Hematopoietic multipotent progenitor cell (in vitro differentiated cells): Measurements from ENCODE around the gene SLC39A6. TPM values are rescaled to one million over a fixed set of nuclear protein-coding genes. Genes with fewer than 3 reads are reported as not detected.

Experiments used
- DNase-seq, 3 donors: peaks; one replicate each; pipeline ENCODE4 v3.0.0-alpha.2; 2011 to 2015; ENCODE audit warnings: low read depth in 2 of 3, low spot score in 2 of 3
- total RNA-seq: library from RNA; depleted of rRNA; stranded (reverse); fragments of >200 nt; gene quantifications from one replicate; pipeline ENCODE4 v1.2.3, GENCODE V29; 2012

Gene SLC39A6
- total RNA-seq: 26.7 TPM

- DNase-seq: peak; percentile 95 to 97 (median 97)
Observed at GRCh38 chr18:36129300-36130038, at the start of gene SLC39A6, which contains the start of gene ELP2. Gene SLC39A6 (minus strand): TSS chr18:36129340. CDS start chr18:36127007, 2,333 bp downstream. Gene ELP2 (plus strand): TSS chr18:36129899. CDS start chr18:36129934, 35 bp downstream.

GRCh38 chr18:36177913-36178312 is 48.8 kb upstream of the SLC39A6 start:
- no peak for DNase-seq

GRCh38 chr18:36176711-36177110 is 47.6 kb upstream of the SLC39A6 start:
- DNase-seq: no peak

- DNase-seq: no peak
Observed at GRCh38 chr18:36176177-36176584, 47.0 kb upstream of the SLC39A6 start.

DNA sequence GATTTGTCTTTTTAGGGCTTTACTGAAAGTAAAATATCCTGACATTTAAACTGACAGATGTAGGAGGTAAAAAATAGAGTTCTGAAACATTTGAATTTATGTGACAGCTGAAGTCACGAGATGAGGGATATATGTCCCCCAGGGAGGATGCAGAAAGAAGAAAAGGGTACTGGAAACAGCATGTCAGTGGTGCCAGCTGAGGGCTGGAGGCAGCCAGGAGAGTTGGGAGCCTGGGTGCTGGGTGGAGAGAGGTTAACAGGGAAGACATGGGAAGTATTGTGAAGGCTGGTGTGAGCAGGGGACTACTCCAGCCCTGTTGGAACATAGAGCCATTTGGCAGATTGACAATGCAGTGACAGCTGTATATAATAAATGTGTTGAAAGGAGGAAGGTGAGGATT is 46.3 kb upstream of the SLC39A6 start:
- no peak for DNase-seq

DNA sequence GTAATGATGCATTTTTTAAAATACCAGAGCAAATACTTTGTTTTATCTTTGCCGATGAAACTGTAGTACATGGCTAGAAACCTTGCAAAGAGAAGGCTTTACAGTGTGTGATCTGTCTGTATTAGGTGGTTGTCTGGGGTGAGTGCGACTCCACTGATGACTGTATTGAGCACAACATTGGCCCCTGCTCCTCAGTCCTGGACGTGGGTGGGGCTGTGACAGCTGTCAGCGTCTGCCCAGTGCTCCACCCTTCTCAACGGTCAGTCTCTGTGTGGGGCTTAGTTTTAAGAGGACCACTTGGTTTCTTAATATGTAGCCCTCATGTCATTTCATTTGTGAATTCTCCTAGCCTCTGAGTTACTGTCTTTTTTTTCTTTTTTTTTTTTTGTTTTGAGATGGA is 40.8 kb upstream of the SLC39A6 start:
- DNase-seq: no peak

DNA sequence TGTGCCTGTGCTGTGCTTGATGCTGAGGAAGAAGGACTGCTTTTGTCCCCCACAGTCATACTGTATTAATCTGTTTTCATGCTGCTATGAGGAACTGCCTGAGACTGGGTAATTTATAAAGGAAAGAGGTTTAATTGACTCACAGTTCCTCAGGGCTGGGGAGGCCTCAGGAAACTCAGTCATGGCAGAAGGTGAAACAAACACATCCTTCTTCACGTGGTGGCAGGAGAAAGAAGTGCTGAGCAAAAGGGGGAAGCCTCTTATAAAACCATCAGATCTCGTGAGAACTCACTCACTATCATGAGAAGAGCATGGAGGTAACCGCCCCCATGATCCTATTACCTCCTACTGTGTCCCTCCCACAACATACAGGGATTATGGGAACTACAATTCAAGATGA is 39.2 kb upstream of the SLC39A6 start:
- DNase-seq: peak in 1 of 3 donors; percentile 36

DNA sequence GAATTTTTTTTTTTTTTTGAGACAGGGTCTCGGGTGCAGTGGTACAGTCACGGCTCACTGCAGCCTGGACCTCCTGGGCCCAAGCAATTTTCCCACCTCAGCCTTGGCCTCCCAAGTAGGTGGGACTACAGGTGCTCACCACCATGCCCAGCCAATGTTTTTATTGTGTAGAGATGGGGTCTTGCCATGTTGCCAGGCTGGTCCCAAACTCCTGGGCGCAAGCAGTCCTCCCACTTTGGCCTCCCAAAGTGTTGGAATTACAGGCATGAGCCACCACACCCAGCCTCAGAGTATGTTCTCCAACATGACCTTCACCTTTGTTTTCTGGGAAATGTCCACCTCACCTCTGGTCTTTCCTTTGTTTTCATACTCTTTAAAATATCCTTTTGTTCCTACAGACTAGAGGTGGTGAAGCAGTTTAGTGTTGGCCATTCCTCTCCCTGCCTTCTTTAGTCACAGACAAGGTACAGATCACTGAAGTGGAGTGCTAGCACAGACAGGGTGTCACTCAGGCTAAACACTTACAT is 38.6 kb upstream of the SLC39A6 start:
- no peak for DNase-seq

DNA sequence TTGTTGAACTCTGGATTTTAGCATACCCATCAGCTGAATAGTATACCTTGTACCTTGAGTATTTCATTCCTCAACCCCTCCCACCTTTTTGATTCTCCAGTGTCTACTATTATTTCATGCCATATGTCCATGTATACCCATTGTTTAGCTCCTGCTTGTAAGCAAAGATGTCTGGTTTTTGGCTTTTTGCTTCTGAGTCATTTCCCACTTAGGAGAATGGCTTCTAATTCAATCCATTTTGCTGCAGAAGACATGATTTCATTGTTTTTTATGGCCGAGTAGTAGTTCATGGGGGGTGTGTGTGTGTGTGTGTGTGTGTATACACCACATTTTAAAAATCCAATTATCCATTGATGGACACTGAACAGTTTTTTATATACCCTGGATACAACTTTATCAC is 33.8 kb upstream of the SLC39A6 start:
- no peak for DNase-seq

DNA sequence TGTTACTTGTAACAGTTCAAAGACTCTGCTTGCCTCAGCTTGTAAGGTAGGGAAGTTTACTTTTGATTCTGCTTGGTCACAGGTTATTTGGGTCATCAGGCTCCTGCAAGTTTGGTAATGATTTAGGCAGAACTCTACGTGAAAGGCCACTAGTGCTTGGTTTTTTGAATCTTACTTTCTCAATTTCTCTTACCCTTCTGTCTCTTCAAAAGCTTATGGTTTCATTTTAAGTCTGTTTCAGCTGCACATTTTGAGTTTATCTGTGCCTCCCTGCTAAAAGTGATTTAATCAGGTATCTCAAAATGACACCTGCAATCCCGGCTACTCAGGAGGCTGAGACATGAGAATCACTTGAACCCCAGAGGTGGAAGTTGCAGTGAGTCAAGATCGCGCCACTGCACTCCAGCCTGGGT is 31.8 kb upstream of the SLC39A6 start:
- DNase-seq: no peak

GRCh38 chr18:36158266-36158867 is 29.2 kb upstream of the SLC39A6 start:
- DNase-seq: no peak

GRCh38 chr18:36157441-36157840 is 28.3 kb upstream of the SLC39A6 start:
- DNase-seq: no peak

DNA sequence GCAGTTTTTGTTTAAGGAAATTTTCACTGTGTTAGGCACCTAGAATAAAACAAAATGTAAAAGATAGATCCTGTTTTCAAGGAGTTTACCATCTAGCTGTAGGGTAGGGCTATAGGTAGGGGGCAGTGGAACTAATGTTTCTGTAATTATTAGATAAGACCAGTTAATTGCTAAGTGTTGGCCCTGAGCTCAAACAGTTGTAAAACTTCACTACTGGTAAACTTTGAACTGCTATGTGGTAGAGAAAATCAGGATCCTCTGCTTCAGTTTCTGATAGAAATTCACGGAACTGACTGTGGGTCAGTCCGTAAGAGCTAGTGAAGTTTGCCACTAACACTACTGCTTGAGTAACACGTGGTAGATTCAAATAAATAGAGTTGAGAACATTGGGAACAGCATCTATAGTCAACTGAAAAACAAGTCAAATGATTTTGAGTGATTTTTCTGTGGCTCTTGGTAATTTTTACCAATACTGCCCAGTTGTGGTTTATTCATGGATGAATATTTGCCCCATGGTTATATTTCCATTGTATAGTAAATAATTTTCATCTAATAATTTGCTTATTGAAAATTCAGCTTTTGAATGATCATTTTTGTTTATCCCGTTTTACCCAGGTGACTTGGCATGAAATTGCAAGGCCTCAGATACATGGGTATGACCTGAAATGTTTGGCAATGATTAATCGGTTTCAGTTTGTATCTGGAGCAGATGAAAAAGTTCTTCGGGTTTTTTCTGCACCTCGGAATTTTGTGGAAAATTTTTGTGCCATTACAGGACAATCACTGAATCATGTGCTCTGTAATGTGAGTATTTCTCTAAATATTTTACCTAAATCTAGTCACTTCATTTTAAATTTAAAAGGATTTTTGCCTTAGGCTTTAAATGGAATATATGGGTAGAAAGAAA is 27.0 kb upstream of the SLC39A6 start:
- no peak for DNase-seq

DNA sequence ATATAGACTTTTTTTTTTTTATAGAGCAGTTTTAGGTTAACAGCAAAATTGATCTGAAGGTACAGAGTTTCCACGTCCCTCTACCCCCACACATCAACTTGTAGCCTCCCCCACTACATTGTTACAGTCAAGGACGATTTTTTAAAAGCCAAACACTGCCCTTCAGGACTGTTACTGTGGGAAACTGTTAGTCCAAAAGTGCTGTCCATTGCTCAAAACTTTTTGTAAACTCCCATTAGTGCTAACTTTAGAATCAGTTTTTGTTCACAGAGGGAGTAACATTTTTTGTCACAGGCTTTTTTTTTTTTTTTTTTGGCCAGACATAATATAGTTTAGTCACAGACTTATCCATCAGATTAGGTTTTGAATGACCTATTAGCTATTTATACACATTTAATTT is 24.6 kb upstream of the SLC39A6 start:
- no peak for DNase-seq

DNA sequence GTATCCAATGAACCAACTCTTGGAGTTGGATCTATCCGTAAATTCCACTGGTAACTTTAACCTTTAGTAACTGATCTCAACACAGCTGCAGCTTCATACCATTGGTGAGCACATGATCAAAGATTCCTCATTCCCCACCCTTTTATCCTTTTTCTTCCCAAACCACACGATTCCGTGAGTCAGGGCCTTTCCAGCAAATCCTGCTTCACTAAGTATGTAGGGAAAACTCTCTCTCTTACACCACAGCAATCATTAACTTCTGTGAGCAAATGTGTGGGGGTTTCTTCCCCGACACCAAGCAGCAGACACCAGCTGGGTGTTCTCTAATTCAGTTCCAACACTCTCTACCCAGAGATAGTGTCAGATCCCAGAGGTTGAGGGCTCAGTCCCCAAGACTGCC is 24.1 kb upstream of the SLC39A6 start:
- no peak for DNase-seq

DNA sequence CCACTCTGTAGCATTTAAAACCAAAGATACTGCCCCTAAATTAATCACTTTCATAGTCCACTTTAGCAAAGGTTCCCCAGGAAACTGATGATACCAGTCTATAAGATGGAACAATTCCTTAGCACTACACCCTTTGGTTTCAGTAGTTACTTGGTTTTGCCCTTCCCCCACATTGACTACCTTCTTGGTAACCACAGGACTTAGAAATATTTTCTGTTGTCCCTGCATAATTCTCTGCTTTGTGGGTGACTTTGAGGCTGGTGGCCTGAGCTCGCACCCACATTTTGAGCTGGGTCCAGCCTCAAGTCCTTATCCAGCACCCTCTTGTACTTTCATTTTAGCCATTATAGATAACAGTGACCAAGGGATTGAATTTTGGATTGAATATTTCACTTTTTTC is 23.6 kb upstream of the SLC39A6 start:
- no peak for DNase-seq

- DNase-seq: no peak
Observed at GRCh38 chr18:36149514-36150289, 20.6 kb upstream of the SLC39A6 start.

- no peak for DNase-seq
Observed at GRCh38 chr18:36143391-36143790, 14.3 kb upstream of the SLC39A6 start.

DNA sequence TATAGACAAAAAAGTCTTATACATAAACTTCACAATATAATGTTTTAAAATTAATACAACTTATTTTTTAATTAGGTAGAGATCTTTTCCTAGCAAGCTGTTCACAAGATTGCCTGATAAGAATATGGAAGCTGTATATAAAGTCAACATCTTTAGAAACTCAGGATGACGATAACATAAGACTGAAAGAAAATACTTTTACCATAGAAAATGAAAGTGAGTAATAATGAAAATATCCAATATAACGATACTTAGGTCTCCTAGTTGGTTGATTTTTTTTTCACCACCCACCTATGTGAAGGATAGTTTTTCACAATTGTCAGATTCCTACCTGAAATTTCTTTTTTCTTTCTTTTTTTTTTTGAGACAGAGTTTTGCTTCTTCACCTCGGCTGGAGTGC is 13.6 kb upstream of the SLC39A6 start:
- no peak for DNase-seq

- no peak for DNase-seq
Observed at GRCh38 chr18:36141576-36141975, 12.4 kb upstream of the SLC39A6 start.
